NT2/D1 (cell line): Measurements from ENCODE around the gene SCML1.

Source experiments
- DNase-seq: peaks from one replicate; pipeline ENCODE4 v3.0.0-alpha.2; 2011; ENCODE audit warnings: low read depth, low spot score
- H3K27me3 ChIP-seq: 2 replicates; pipeline ENCODE4 v1.6.0; 2011; ENCODE audit warnings: mild to moderate bottlenecking; ENCODE audit not compliant: insufficient read length, insufficient read depth
- H3K36me3 ChIP-seq: 2 replicates; pipeline ENCODE4 v1.6.1; 2011; ENCODE audit warnings: mild to moderate bottlenecking, low read length, mixed read lengths; ENCODE audit not compliant: insufficient read depth, insufficient read length
- H3K4me1 ChIP-seq: 2 replicates; pipeline ENCODE4 v1.5.1; 2011; ENCODE audit not compliant: insufficient read depth, insufficient read length
- H3K4me3 ChIP-seq: 2 replicates; pipeline ENCODE4 v1.5.1; 2011; ENCODE audit warnings: low read depth; ENCODE audit not compliant: insufficient read length
- H3K9ac ChIP-seq: 2 replicates; pipeline ENCODE4 v1.6.0; 2011; ENCODE audit warnings: low read depth; ENCODE audit not compliant: insufficient read length
- H3K9me3 ChIP-seq: 2 replicates; pipeline ENCODE4 v1.5.1; 2011; ENCODE audit warnings: mild to moderate bottlenecking, low read length; ENCODE audit not compliant: insufficient read depth
- SUZ12 ChIP-seq: IDR thresholded peaks from 2 replicates; pipeline ENCODE4 v1.6.1; 2011; ENCODE audit not compliant: insufficient read length, insufficient read depth; ENCODE audit errors: extremely low read depth
- YY1 ChIP-seq: IDR thresholded peaks from 2 replicates; pipeline ENCODE4 v1.6.1; 2011; ENCODE audit not compliant: insufficient read length, insufficient read depth
- ZNF274 ChIP-seq: IDR thresholded peaks from 2 replicates; pipeline ENCODE4 v1.6.1; 2011; ENCODE audit warnings: mild to moderate bottlenecking, low read depth, low read length

Gene SCML1

GRCh38 chrX:17705211-17705610, 32.1 kb upstream of the SCML1 start:
- DNase-seq = no peak
- no peak overlapping the region for H3K9ac ChIP-seq
- no peaks in the 10 kb centered on the region for H3K4me1 ChIP-seq
- H3K27me3 ChIP-seq = no peaks in the 10 kb centered on the region
- H3K4me3 ChIP-seq = no peak overlapping the region
- H3K9me3 ChIP-seq = no peaks in the 10 kb centered on the region
- TF ChIP-seq SUZ12 = no peak
- no peak for TF ChIP-seq YY1
- TF ChIP-seq ZNF274 = no peak
- H3K36me3 ChIP-seq = no peaks in the 10 kb centered on the region

GRCh38 chrX:17706676-17707075, 30.6 kb upstream of the SCML1 start:
- no peak for TF ChIP-seq YY1
- TF ChIP-seq ZNF274 = no peak
- no peak for TF ChIP-seq SUZ12
- no peak for DNase-seq
- Histone ChIP-seq H3K4me3 (no peak overlapping the region), H3K9ac (no peak overlapping the region), H3K4me1 (no peaks in the 10 kb centered on the region), H3K27me3 (no peaks in the 10 kb centered on the region), H3K9me3 (no peaks in the 10 kb centered on the region), H3K36me3 (no peaks in the 10 kb centered on the region)

- Histone ChIP-seq H3K9me3 (no peaks in the 10 kb centered on the region), H3K36me3 (no peaks in the 10 kb centered on the region), H3K9ac (no peak overlapping the region), H3K27me3 (no peaks in the 10 kb centered on the region), H3K4me1 (no peaks in the 10 kb centered on the region), H3K4me3 (no peak overlapping the region)
- DNase-seq = no peak
- no peak for TF ChIP-seq YY1
- no peak for TF ChIP-seq ZNF274
- no peak for TF ChIP-seq SUZ12
Observed at GRCh38 chrX:17707731-17708130, 29.6 kb upstream of the SCML1 start.

GRCh38 chrX:17710871-17711301, 26.4 kb upstream of the SCML1 start:
- no peaks in the 10 kb centered on the region for H3K4me1 ChIP-seq
- no peaks in the 10 kb centered on the region for H3K27me3 ChIP-seq
- no peaks in the 10 kb centered on the region for H3K9me3 ChIP-seq
- H3K4me3 ChIP-seq = no peak overlapping the region
- H3K36me3 ChIP-seq = no peaks in the 10 kb centered on the region
- no peak for DNase-seq
- H3K9ac ChIP-seq = no peak overlapping the region
- TF ChIP-seq ZNF274 (no peak), SUZ12 (no peak), YY1 (no peak)

GRCh38 chrX:17713288-17713687, 24.0 kb upstream of the SCML1 start:
- Histone ChIP-seq H3K4me1 (no peaks in the 10 kb centered on the region), H3K27me3 (no peaks in the 10 kb centered on the region), H3K4me3 (no peak overlapping the region), H3K36me3 (no peaks in the 10 kb centered on the region), H3K9me3 (no peaks in the 10 kb centered on the region), H3K9ac (no peak overlapping the region)
- no peak for TF ChIP-seq ZNF274
- no peak for TF ChIP-seq SUZ12
- DNase-seq = no peak

GRCh38 chrX:17718649-17719165, 18.6 kb upstream of the SCML1 start:
- Histone ChIP-seq H3K36me3 (no peaks in the 10 kb centered on the region), H3K4me3 (no peak overlapping the region), H3K27me3 (no peaks in the 10 kb centered on the region), H3K4me1 (no peaks in the 10 kb centered on the region), H3K9ac (no peak overlapping the region), H3K9me3 (no peaks in the 10 kb centered on the region)
- no peak for DNase-seq
- TF ChIP-seq YY1 (no peak), SUZ12 (no peak), ZNF274 (no peak)

GRCh38 chrX:17719711-17720110, 17.6 kb upstream of the SCML1 start:
- Histone ChIP-seq H3K36me3 (no peaks in the 10 kb centered on the region), H3K4me1 (no peaks in the 10 kb centered on the region), H3K4me3 (no peak overlapping the region), H3K9me3 (no peaks in the 10 kb centered on the region), H3K27me3 (no peaks in the 10 kb centered on the region), H3K9ac (no peak overlapping the region)
- no peak for TF ChIP-seq SUZ12
- TF ChIP-seq ZNF274 = no peak
- TF ChIP-seq YY1 = no peak
- no peak for DNase-seq
